Activated CD4-positive, alpha-beta T cell treated with anti-CD3 and anti-CD28 coated beads, Interleukin-2, amount 10 ng/mL, durations not matched to agents 7 days and 5 days (primary cell): Measurements from ENCODE around the gene PHF13. TPM values are rescaled to one million over a fixed set of nuclear protein-coding genes. Genes with fewer than 3 reads are reported as not detected.

ENCODE experiments used
- CTCF ChIA-PET: fragments of 350-600 bp; sonication (Branson Sonifier 250); formaldehyde crosslinking; loops from one replicate; lab custom pipeline; 2021; ENCODE audit warnings: antibody characterized with exemption; lab: Charles Lee
- POLR2A ChIA-PET: fragments of 350-600 bp; sonication (Branson Sonifier 250); formaldehyde crosslinking; loops from one replicate; lab custom pipeline; 2021; ENCODE audit warnings: antibody characterized with exemption; lab: Charles Lee
- DNase-seq: peaks from one replicate; pipeline ENCODE4 v3.0.0-alpha.2; 2020
- H3K27ac Mint-ChIP-seq: one replicate; pipeline ENCODE4 v1.8.0; 2021; ENCODE audit warnings: mild to moderate bottlenecking, moderate library complexity, mixed read lengths
- H3K27me3 Mint-ChIP-seq: one replicate; pipeline ENCODE4 v1.8.0; 2021; ENCODE audit warnings: mixed read lengths
- H3K36me3 Mint-ChIP-seq: one replicate; pipeline ENCODE4 v1.8.0; 2021; ENCODE audit warnings: low read depth, mixed read lengths
- H3K4me1 Mint-ChIP-seq: one replicate; pipeline ENCODE4 v1.8.0; 2021; ENCODE audit warnings: mixed read lengths
- H3K4me3 Mint-ChIP-seq: one replicate; pipeline ENCODE4 v1.8.0; 2021; ENCODE audit warnings: mild to moderate bottlenecking, moderate library complexity, mixed read lengths
- H3K9me3 Mint-ChIP-seq: one replicate; pipeline ENCODE4 v1.8.0; 2021; ENCODE audit warnings: mixed read lengths
- total RNA-seq, 2 experiments: library from RNA; stranded (reverse); gene quantifications; one replicate each; pipeline ENCODE4 v1.2.3, GENCODE V29; 2021

Gene PHF13
- total RNA-seq, 2 experiments from 2014 or later, result 12.4 to 12.5 TPM

DNA sequence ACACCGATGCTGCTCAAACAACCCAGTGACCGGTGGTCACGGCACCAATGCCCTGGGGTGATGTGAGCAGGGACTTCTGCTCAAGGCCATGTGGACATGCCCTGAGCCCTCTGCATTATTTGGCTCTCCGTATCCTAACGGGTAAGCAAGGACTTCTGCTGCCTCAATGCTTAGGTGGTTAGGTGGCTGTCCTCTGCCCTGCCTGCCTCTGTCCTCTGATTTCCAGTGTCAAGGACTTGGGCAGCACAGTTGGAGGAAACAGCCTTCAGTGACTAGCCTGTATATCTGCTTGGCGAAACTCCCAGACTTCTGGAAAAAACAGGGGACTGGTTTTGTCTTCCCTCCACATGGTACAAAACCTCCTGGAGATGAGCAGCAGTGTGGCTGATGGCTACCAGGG lies 53.6 kb downstream of the PHF13 start:
- no peak overlapping the region for H3K4me3 Mint-ChIP-seq
- ChIA-PET CTCF (interaction anchor here (1.6 to 2.2 kb wide), 2 partner anchors 9 to 16 kb away, joined by 4 to 6 read pairs; no protein-coding TSS in a partner anchor), POLR2A (no interaction called here)
- no peaks in the 10 kb centered on the region for H3K27me3 Mint-ChIP-seq
- no peaks in the 10 kb centered on the region for H3K4me1 Mint-ChIP-seq
- no peaks in the 10 kb centered on the region for H3K9me3 Mint-ChIP-seq
- peaks cover 17% of the 10 kb centered on the region for H3K36me3 Mint-ChIP-seq
- no peak for DNase-seq
- no peak overlapping the region for H3K27ac Mint-ChIP-seq

DNA sequence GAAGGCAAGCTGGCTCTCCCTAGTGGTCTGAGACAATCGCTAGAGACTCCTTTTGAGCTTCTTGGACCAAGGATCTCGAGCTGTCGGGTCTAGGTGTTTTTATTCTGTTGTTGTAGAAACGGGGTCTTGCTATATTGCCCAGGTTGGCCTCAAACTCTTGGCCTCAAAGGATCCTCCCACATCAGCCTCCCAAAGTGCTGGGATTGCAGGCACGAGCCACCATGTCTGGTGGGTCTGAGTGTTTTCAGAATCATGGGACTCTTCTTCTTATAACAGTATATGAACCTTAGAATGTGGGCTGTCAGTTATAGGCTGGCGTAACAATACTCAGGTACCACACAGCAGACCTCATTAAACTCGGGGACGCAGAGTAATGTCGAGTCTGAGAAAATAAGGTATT lies 55.0 kb downstream of the PHF13 start:
- Mint-ChIP-seq H3K4me1 (no peaks in the 10 kb centered on the region), H3K9me3 (no peaks in the 10 kb centered on the region), H3K4me3 (no peak overlapping the region), H3K36me3 (peaks cover 9% of the 10 kb centered on the region), H3K27ac (no peak overlapping the region), H3K27me3 (no peaks in the 10 kb centered on the region)
- DNase-seq, result no peak
- ChIA-PET POLR2A (no interaction called here), CTCF (interaction anchor here (0.9 to 1.5 kb wide), 2 partner anchors 15 to 32 kb away, joined by 3 to 7 read pairs; partner anchors contain the start of gene DNAJC11)

DNA sequence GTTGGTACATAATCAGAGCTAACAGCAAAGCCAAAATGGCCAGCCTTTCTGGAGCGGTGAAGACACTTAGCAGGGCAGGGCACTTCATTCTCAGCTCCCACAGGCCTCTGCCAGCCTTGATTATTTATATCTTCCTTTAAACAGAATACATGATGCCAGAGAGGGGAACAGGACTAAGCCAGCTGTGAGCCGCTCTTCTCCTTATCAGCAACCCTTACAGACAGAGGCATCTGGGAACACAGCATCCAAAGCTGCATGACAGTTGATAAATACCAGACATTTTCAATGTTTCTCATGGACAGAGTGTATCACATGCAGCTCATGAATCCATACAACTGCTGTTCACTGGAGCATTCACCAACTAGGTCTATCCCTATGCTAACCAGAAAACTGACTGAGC lies 59.0 kb downstream of the PHF13 start:
- ChIA-PET POLR2A (no interaction called here), CTCF (interaction anchor here (0.6 to 1.4 kb wide), 4 partner anchors 8 to 37 kb away, joined by 3 to 4 read pairs (median 4); partner anchors contain the start of gene DNAJC11)
- Mint-ChIP-seq H3K27me3 (no peaks in the 10 kb centered on the region), H3K36me3 (peaks cover 15% of the 10 kb centered on the region), H3K4me3 (no peak overlapping the region), H3K9me3 (no peaks in the 10 kb centered on the region), H3K4me1 (no peaks in the 10 kb centered on the region), H3K27ac (no peak overlapping the region)
- no peak for DNase-seq

Other genes with a start within 250 kb of the PHF13 start
- 100 to 1,000 TPM; 101 TPM for gene ACOT7, start 220.0 kb upstream of the PHF13 start, total RNA-seq
- under 1 TPM; 0.21 to 0.30 TPM for gene HES2, start 193.8 kb upstream of the PHF13 start, total RNA-seq
- gene ESPN, start 189.0 kb upstream of the PHF13 start, total RNA-seq, result under 1 TPM; 0.56 to 0.77 TPM
- 10 to 100 TPM; 88.5 to 92.8 TPM for gene TNFRSF25, start 147.6 kb upstream of the PHF13 start, total RNA-seq
- 1 to 10 TPM; 1.3 to 1.8 TPM for gene PLEKHG5, start 122.1 kb upstream of the PHF13 start, total RNA-seq
- gene NOL9, start 59.2 kb upstream of the PHF13 start, total RNA-seq, result 10 to 100 TPM; 42.7 to 44.5 TPM
- not detected for gene TAS1R1, start 58.4 kb upstream of the PHF13 start, total RNA-seq
- gene ZBTB48, start 33.7 kb upstream of the PHF13 start, total RNA-seq, result 10 to 100 TPM; 40.4 to 42.9 TPM
- gene KLHL21, start 10.9 kb upstream of the PHF13 start, total RNA-seq, result 10 to 100 TPM; 17.3 to 20.0 TPM
- 10 to 100 TPM; 18.2 to 19.5 TPM for gene THAP3, start 11.1 kb downstream of the PHF13 start, total RNA-seq
- 10 to 100 TPM; 43.0 to 52.1 TPM for gene DNAJC11, start 88.1 kb downstream of the PHF13 start, total RNA-seq
- 10 to 100 TPM; 39.3 to 48.8 TPM for gene CAMTA1, start 171.7 kb downstream of the PHF13 start, total RNA-seq